Small intestine (tissue), 7 donors: Measurements from ENCODE around the gene GPX7. TPM values are rescaled to one million over a fixed set of nuclear protein-coding genes. Genes with fewer than 3 reads are reported as not detected.

Experiments used
- DNase-seq, 2 donors: peaks; one replicate each; pipeline versions ENCODE4 v3.0.0 to v3.0.0-alpha.2; 2013
- FAIRE-seq: peaks from 2 replicates; lab custom pipeline; 2012; peaks lifted over from hg19 to GRCh38; lab: Jason Lieb, UNC
- H3K27ac ChIP-seq, 3 donors: one replicate each; pipeline ENCODE4 v1.5.1; 2013; ENCODE audit warnings: low read length in 2 of 3, mild to moderate bottlenecking in 2 of 3, control low read depth in 1 of 3, inconsistent platforms in 1 of 3, low read depth in 1 of 3, moderate library complexity in 1 of 3
- H3K27me3 ChIP-seq, 3 donors: one replicate each; pipeline ENCODE4 v1.6.1; 2013; ENCODE audit warnings: low read length in 3 of 3, inconsistent platforms in 1 of 3; ENCODE audit not compliant: control insufficient read depth in 3 of 3, insufficient read depth in 3 of 3
- H3K36me3 ChIP-seq, 3 donors: one replicate each; pipeline ENCODE4 v1.6.1; 2013; ENCODE audit warnings: low read length in 3 of 3, inconsistent platforms in 1 of 3, low read depth in 1 of 3, mild to moderate bottlenecking in 1 of 3, moderate library complexity in 1 of 3; ENCODE audit not compliant: control insufficient read depth in 3 of 3, insufficient read depth in 2 of 3
- H3K4me1 ChIP-seq, 3 donors: one replicate each; pipeline ENCODE4 v1.6.1; 2013; ENCODE audit warnings: low read length in 2 of 3, inconsistent platforms in 1 of 3, low read depth in 1 of 3, mild to moderate bottlenecking in 1 of 3, moderate library complexity in 1 of 3; ENCODE audit not compliant: control insufficient read depth in 3 of 3, insufficient read depth in 2 of 3
- H3K4me3 ChIP-seq, 3 donors: one replicate each; pipeline ENCODE4 v1.5.1; 2013; ENCODE audit warnings: low read length in 3 of 3, control low read depth in 1 of 3, inconsistent platforms in 1 of 3, low read depth in 1 of 3, mild to moderate bottlenecking in 1 of 3, moderate library complexity in 1 of 3
- H3K9me3 ChIP-seq, 2 donors: one replicate each; pipeline ENCODE4 v1.6.1; 2013; ENCODE audit warnings: low read depth in 1 of 2, low read length in 1 of 2; ENCODE audit not compliant: control insufficient read depth in 2 of 2, insufficient read depth in 1 of 2
- WGBS, 3 donors: extraction: QIAGEN DNeasy Blood & Tissue Kit; methylation state at CpG; one replicate each; pipeline ENCODE4 v1.1.7; 2013; 5-methylcytosine and 5-hydroxymethylcytosine counted together
- polyA plus RNA-seq, 4 donors: library from polyadenylated mRNA; stranded (reverse) in 3 of 4; unstranded in 1 of 4; fragments of 200-250 nt in 3 of 4; fragments of 120-200 nt in 1 of 4; gene quantifications; one replicate each; pipeline versions ENCODE4 v1.2.1 to v1.2.3, GENCODE V29; 2013
- donor health status: healthy with polysubstance abuse.
- donor health status: control.
- donor health status: control.
- donor health status: Bipolar disorder and iron deficiency.
- donor health status: healthy.

Gene GPX7
- polyA plus RNA-seq, 4 donors = 1.9 to 40.5 (median 4.1) TPM; not detected in 1

- no peak for DNase-seq
- Histone ChIP-seq H3K27ac (no peak overlapping the region), H3K27me3 (no peaks in the 10 kb centered on the region), H3K9me3 (no peaks in the 10 kb centered on the region), H3K36me3 (no peaks in the 10 kb centered on the region), H3K4me3 (no peak overlapping the region), H3K4me1 (peaks cover 0 to 12% (median 0%) of the 10 kb centered on the region in 3 donors)
- no peak for FAIRE-seq
Observed at GRCh38 chr1:52654063-52654462, 51.9 kb downstream of the GPX7 start.

- Histone ChIP-seq H3K36me3 (no peaks in the 10 kb centered on the region), H3K9me3 (no peaks in the 10 kb centered on the region), H3K4me3 (no peak overlapping the region), H3K4me1 (no peaks in the 10 kb centered on the region), H3K27ac (no peak overlapping the region), H3K27me3 (no peaks in the 10 kb centered on the region)
- FAIRE-seq = no peak
- DNase-seq = no peak
- WGBS, 3 donors = 89 to 96% (median 93%) methylated on average over 3 of the region's 3 CpGs
Observed at GRCh38 chr1:52657702-52658101, 55.5 kb downstream of the GPX7 start.

Other genes starting within 250 kb of the GPX7 start
- 10 to 100 TPM; 17.3 to 21.9 (median 18.3) TPM for gene CC2D1B, start 236.2 kb upstream of the GPX7 start, polyA plus RNA-seq
- gene ORC1, start 197.9 kb upstream of the GPX7 start, polyA plus RNA-seq = 1 to 10 TPM in 3 of 4 donors, under 1 TPM in 1; 0.22 to 5.3 (median 3.2) TPM
- gene PRPF38A, start 197.8 kb upstream of the GPX7 start, polyA plus RNA-seq = 10 to 100 TPM; 11.6 to 55.6 (median 24.4) TPM
- gene TUT4, start 49.3 kb upstream of the GPX7 start, polyA plus RNA-seq = 10 to 100 TPM in 2 of 4 donors, 1 to 10 TPM in 2; 2.9 to 69.3 (median 7.0) TPM
- under 1 TPM in 2 of 4 donors, not detected in 2; 0.35 to 0.45 TPM for gene SHISAL2A, start 30.8 kb downstream of the GPX7 start, polyA plus RNA-seq
- gene COA7, start 96.0 kb downstream of the GPX7 start, polyA plus RNA-seq = 10 to 100 TPM; 11.6 to 21.2 (median 13.9) TPM
- 10 to 100 TPM in 1 of 4 donors, 1 to 10 TPM in 3; 3.6 to 11.6 (median 5.6) TPM for gene ZYG11B, start 124.1 kb downstream of the GPX7 start, polyA plus RNA-seq
- under 1 TPM in 2 of 4 donors, not detected in 2; 0.09 to 0.22 TPM for gene ZYG11A, start 240.4 kb downstream of the GPX7 start, polyA plus RNA-seq